Inflammatory macrophage (primary cell): ENCODE results near the gene IL21R.
A peak's percentile ranks its signal among the peaks of the same experiment; 100 is the strongest.

Experiments
- DNase-seq, 2 donors: peaks; one replicate each; pipeline ENCODE4 v3.0.0-alpha.2; 2020 to 2022

The IL21R gene

GRCh38 chr16:27464626-27465482 is 62.9 kb downstream of the IL21R start:
- no peak for DNase-seq

- DNase-seq = no peak
These were observed 63.5 kb downstream of the IL21R start for GRCh38 chr16:27465483-27465879.

GRCh38 chr16:27468941-27469531 is 67.1 kb downstream of the IL21R start:
- DNase-seq = no peak

GRCh38 chr16:27470567-27471431 is 68.8 kb downstream of the IL21R start:
- peak; percentile 68 to 72 for DNase-seq

DNA sequence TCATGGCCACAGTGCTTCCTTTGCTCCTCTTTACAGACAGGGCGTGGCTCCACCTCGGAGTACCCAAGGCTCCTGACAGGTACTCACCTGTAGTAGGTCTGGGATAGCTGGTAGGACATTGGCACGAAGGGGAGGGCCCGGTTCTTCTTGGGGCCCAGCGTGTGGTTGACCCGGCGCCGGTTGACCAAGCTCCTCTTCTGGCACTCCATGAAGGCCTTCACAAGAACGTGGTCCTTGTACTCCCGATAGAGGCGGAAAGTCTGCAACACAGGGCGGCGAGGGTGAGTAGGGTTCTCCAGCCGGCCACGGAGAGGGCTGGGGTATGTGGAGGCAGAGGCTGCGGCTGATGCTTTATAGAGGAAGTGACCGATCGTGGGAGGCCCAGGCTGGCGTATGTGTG is 69.7 kb downstream of the IL21R start:
- peak in 1 of 2 donors; percentile 39 for DNase-seq

DNA sequence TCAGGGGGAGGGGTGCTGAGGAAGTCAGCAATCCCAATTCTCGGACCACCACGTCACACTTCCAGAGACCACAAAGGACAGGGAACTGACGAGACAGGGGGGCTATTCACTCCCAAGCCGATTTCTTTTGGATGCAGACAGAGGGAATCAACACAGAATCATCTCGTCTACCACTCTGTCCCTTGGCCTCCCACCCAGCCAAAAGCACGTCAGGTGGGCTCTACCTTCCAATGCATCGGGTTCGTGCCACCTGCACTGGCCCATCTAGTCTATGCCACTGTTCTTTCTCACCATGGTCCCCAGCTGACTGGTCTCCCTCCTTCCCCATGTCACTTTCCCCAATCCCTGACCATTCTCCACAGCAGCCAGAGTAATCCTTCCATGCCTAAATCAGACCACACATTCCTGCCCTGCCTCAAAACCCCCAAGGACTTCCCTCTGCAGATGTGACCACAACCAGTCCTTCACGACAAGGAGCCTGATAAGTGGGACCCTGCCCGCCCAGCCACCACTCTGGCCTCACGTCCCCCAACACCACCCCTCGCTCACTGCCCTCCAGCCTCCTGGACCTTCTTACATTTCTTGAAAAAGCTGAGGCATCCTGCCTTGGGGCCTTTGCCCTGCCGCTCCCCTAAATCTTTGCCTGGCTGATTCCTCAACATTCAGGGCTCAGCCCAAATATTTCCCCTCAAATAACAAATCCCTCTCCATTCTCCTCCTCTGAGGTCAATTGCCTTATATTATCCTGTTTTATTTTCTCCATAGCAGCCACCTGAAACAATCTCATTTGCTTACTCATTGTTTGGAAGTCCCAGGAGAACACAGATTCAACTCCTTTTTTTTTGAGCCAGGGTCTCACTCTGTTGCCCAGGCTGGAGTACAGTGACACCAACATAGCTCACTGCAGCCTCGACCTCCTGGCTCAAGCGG is 70.4 kb downstream of the IL21R start:
- no peak for DNase-seq

GRCh38 chr16:27473101-27473900 is 71.3 kb downstream of the IL21R start:
- DNase-seq = peak in 1 of 2 donors; percentile 46

- DNase-seq = no peak
These were observed 72.1 kb downstream of the IL21R start for GRCh38 chr16:27474041-27474440.

DNA sequence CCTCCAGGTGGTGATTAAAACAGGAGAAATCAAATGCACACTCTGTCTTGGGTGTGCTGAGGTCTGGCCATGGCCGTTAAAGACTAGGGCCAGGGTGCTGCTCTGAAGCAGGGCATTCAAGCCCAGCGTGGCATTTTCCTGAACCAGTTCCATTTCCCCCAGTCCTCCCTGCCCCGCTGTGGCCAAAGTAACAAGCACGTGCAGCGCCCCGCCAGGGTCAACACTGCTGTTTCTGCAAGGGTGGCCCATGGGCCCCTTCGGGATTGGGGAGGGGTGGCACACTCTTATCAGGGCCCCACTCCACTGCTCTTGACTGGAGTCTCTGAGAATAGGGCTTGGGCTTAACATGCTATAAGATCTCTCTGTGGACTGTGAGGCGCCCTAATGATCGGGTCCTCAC is 72.9 kb downstream of the IL21R start:
- DNase-seq = no peak

- DNase-seq = no peak
These were observed 73.6 kb downstream of the IL21R start for GRCh38 chr16:27475561-27475960.

- no peak for DNase-seq
These were observed 74.3 kb downstream of the IL21R start for GRCh38 chr16:27476240-27476639.

DNA sequence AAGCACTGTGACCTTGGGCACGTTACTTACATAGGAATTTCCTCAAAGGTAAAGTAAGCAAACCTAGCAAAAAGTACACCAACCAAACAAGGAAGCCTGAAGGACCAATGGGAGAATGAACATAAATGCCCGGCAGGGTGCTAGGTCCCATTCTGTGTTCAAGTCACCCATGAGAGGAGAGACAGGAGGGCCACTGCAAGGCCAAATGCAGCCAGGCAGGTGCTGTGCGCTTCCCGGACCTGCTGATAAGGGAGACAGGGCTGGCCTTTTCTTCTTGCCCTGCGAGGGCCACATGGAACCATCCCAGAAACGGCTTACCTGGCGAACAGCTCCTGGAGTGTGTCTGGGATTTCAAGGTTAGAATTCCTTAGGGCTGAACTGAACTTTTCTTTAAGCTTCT is 78.8 kb downstream of the IL21R start:
- no peak for DNase-seq

- DNase-seq = no peak
These were observed 79.4 kb downstream of the IL21R start for GRCh38 chr16:27481282-27481934.

- no peak for DNase-seq
These were observed 80.6 kb downstream of the IL21R start for GRCh38 chr16:27482397-27483087.

DNA sequence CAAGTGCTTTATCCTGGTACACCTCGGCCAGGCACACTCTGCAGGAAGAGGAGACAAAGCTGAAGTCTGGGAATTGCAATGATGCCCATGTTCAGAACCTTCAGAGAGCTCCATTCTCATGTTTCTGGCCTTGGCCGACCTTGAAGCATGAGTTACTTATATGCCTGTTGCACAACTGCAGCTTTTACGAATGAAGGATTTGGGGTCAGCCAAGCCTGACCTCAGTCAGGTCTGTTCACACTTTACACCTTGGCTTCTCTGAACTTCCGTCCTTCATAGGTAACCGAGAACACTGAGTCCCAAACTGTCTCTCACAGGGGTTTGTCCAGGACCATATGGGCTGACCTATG is 81.1 kb downstream of the IL21R start:
- no peak for DNase-seq

DNA sequence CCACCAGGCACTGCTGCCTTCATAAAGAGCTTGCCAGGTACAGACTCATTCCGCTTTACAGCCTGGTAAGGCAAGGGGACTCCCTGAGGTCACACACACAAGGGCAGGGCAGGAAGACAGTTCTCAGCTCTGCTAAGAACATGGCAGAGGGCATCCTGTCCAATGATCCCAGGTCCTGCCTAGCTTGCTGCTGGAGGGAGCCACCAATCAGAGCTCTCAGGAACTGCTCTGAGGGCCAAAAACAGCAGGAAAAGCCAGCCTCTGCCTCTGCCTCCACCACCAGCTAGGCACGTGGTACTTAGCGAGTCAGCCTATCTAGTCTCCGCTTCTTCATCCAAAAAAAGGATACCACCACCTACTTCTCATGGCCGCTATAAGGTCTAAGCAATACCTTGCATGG is 81.7 kb downstream of the IL21R start:
- DNase-seq = no peak

GRCh38 chr16:27485126-27485525 is 83.2 kb downstream of the IL21R start:
- no peak for DNase-seq

GRCh38 chr16:27485811-27486210 is 83.8 kb downstream of the IL21R start:
- no peak for DNase-seq

DNA sequence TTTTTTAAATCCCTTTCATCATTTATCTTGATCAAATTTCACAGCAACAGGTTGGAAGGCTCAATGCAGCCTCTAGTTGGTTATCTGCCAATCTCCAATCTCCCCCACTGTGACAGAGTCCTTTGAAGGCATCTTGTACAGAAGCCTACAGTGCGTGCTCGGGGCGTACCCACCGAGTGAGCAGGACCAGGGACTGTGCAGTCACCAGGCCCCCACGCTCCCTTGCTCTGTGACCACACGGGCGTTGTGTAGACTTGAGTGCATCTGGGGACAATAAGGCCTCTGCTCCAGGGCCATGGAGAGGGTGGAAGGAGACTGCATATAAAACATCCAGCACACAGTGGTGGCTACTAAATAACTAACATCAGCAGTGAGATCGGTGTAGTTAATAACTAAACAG is 84.4 kb downstream of the IL21R start:
- no peak for DNase-seq

- DNase-seq = no peak
These were observed 84.8 kb downstream of the IL21R start for GRCh38 chr16:27486760-27487159.
